NCI-H128 (cell line): ENCODE measurements around the gene BPIFA3.
A peak's percentile ranks its signal among the peaks of the same experiment; 100 is the strongest.

ENCODE experiments used
- DNase-seq: peaks from one replicate; lab custom pipeline; 2025; ENCODE audit not compliant: unreplicated experiment; lab: John Stamatoyannopoulos, UW

Gene BPIFA3

DNA sequence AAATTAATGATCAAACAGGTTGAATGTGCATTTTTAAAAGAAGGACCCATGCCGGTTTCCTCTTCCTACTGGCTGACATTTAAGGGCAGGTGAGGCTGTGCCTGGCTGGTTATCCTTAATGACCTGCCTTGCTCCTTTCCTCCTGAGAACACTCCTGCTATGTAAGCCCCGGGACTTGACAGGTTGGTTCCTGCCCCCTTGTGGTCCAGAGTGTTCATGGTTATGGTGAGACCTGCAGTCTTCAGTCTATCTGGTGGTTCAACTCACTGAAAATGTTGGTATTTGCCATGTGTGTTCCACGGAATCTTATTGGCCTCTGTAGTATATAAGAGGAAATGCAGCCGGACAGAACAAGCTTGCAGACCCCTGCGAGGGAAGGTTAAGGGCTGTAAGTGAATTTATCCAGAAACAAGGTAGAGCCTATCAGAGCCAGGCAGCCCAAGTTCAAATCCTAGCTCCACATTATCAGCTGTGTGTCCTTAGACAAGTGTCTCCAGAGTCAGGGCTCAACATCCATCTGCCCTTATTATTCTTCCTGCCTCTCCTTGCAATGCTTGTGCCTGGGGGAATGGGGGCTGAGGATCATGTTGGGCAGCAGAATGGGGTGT is 5.2 kb upstream of the BPIFA3 start:
- DNase-seq, result peak; percentile 10

- DNase-seq, result no peak
Measured at GRCh38 chr20:33224399-33224798, 7.2 kb downstream of the BPIFA3 start.

- no peak for DNase-seq
Measured at GRCh38 chr20:33229843-33230242, 12.7 kb downstream of the BPIFA3 start.

DNA sequence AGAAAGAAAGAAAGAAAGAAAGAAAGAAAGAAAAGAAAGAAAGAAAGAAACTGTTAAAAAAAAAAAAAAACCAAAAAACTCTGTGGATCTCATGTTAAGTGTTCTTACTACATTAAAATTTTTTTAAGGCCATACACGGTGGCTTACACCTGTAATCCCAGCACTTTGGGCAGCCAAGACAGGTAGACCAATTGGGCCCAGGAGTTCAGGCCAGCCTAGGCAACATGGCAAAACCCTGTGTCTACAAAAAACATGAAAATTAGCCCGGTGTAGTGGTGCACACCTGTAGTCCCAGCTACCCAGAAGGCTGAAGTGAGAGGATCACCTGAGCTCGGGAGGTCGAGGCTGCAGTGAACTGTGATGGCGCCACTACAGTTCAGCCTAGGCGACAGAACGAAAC is 14.1 kb downstream of the BPIFA3 start:
- no peak for DNase-seq

DNA sequence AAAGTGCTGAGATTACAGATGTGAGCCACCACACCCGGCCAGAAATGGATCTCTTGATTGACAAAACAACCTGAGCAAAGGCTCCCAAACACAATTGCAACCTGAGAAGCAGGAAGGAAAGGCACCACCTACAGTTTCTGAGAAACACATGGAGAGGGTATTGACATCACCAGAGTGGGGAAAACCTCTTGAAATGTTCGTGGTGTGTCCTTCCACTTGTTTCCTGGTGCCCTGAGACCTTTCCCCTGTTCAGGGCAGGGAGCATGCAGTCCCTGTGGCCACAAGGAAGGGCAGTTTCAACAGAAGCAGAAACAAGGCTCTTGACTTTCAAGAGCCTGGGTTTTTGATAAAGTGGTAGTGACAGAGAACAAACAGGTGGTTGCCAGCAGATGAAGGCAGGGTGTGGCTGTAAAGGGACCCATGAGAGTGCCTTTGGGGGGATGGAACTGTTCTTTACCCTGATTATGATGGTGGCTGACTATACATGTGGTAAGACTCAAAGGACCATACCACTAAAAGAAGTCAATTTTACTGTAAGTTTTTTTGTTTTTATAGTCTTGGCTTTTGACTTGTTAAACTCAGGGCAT is 15.4 kb downstream of the BPIFA3 start:
- no peak for DNase-seq

DNA sequence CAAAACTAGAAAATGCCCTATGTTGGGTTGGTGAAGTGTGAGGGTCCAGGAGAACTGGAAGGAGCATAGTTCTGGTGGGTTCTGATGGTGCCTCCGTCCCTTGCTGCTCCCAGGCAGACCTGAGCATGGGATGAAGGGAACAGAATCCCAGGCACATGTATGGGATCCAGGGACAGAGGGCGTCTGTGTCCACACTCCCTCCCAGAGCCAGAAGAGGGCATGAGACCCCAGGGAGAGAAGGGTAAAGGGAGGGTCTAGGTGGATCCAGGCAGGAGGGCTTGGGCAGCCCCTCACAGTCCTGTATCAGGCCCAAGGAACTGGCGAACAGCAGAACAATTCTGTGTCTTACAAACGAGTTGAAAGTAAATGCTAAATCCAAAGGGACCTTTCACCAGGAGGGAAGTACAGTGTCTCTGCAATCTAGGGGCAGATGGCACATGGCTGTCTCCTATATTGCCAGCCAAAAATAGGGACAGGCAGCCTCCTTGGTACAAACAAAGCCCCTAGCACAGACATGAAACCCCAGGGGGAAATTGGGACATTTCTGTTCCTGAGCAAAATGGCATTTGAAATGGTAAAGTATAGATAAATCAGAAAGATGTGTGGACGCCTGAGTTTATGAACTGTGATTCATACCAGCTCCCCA is 16.1 kb downstream of the BPIFA3 start:
- no peak for DNase-seq

- DNase-seq, result no peak
Measured at GRCh38 chr20:33234050-33234449, 16.9 kb downstream of the BPIFA3 start.

DNA sequence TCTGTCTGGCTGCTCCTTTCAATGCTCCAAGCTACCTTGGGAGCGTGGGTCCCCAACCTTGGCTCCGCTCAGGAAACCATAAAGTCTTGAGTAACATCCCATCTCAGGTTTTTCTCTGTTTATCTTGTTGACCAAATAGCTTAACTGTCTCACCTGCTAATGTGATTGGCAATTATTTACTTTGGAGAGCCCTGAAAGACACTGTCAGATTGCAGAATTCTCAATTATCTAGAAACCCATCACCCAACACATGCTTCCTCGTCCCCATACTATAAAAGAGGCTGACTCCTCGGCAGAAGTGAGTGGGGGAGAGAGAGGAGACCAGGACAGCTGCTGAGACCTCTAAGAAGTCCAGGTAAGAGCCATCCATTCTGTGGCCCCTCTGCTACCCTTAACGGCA is 18.5 kb downstream of the BPIFA3 start, which contains the start of gene BPIFA1:
BPIFA1 (plus strand) TSS at position 301 of the 400 bp plus-strand sequence. CDS start 1,716 bp downstream, outside the sequence.
- DNase-seq, result no peak

- no peak for DNase-seq
Measured at GRCh38 chr20:33236351-33236750, 19.2 kb downstream of the BPIFA3 start.

GRCh38 chr20:33237989-33238388 is 20.8 kb downstream of the BPIFA3 start:
- no peak for DNase-seq

DNA sequence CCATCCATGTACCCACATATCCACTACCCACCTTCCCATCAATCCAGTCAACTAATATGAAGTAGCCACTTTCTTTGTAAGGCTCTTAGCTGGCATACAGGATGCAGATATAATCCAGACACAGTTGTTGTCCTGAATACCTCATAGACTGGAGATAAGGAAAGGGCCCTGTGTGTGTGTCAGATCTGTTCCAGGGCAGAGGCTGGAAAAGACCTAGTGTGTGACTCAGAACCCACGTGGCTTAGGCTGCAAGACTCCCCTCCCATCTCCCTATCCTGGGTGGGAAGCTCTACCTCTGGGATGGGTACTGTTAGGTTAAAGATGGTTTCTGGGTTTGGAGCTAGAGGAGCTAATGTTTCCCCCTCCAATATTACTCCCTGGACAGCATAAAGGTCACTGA is 22.3 kb downstream of the BPIFA3 start:
- DNase-seq, result no peak

GRCh38 chr20:33239979-33240736 is 23.0 kb downstream of the BPIFA3 start:
- no peak for DNase-seq

- no peak for DNase-seq
Measured at GRCh38 chr20:33240923-33241322, 23.8 kb downstream of the BPIFA3 start.

- no peak for DNase-seq
Measured at GRCh38 chr20:33242319-33243100, 25.4 kb downstream of the BPIFA3 start.

DNA sequence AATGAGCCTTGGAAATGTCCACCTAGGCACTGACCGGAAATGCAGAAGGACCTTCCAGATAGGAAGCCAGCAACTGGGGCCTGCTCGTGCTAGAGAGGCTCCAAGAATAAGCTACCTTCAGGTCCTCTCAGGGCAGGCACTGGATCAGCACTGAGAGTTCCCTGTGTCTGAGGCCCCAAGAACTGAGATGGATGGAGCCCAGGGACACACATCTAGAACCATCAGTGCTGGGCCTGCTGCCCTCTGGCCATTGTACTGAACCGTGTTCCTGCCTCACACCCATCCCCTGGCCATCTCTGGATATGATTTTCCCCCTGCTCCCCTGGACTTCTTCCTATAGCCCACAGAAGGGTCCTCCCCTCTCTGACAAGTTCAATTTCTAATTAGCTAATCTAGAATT is 28.9 kb downstream of the BPIFA3 start:
- DNase-seq, result no peak

- DNase-seq, result no peak
Measured at GRCh38 chr20:33249456-33249855, 32.3 kb downstream of the BPIFA3 start.

DNA sequence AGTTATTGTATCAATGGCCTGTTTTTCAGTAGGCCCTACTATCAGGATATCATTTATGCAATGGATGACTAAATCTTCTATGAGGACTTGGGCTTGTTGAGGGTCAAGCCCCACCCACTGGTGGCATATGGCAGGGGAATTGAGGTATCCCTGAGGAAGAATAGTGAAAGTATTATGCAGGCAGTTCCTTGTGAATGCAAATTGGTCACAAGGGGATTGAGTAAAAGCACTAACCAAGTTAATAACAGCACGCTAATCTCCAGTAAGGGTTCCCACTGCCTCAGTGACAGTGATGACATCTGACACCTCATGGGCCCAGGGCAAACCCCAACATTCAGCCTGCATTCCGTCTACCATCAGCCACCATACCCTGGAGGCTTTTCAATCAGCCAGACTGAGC is 33.5 kb downstream of the BPIFA3 start:
- DNase-seq, result no peak

DNA sequence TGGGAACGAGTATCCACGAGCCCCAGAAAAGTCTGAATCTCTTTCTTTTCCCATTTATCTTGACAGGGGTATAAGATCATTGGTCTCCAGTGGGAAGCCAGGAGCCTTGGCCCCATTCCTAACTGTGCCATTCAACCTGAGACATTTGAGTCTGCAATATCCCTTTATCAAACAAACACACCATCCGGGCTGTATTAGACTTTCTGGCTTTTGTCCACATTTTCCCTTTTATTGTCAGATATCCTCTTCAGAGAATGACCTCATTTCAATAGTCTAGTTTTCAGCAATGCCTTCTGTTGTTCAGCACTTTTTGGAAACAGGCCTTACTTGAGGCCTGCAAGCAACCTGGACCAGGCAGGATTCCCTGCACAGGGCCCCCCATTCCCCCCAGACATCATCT is 34.3 kb downstream of the BPIFA3 start:
- DNase-seq, result no peak

GRCh38 chr20:33252460-33252859 is 35.3 kb downstream of the BPIFA3 start:
- no peak for DNase-seq

- DNase-seq, result no peak
Measured at GRCh38 chr20:33255005-33255404, 37.9 kb downstream of the BPIFA3 start.

GRCh38 chr20:33257237-33257636 is 40.1 kb downstream of the BPIFA3 start:
- DNase-seq, result no peak
